SK-N-MC (cell line): ENCODE data around the gene TCP11X1.
"Not testable (repeated sequence)": the region's sequence is repeated elsewhere in the genome, so short reads cannot be mapped to it uniquely, and the experiment has no call there.

Experiments used
- DNase-seq: peaks from one replicate; pipeline ENCODE4 v3.0.0-alpha.2; 2011; ENCODE audit warnings: low read depth, low spot score
- H3K27ac ChIP-seq: fragments of 200-600 bp; sonication (generic); 2 replicates; pipeline ENCODE4 v1.5.1; 2016; ENCODE audit warnings: mixed run types
- H3K36me3 ChIP-seq: fragments of 200-600 bp; sonication (generic); 2 replicates; pipeline ENCODE4 v1.6.1; 2017; ENCODE audit warnings: antibody characterized with exemption, low read length, mixed read lengths; ENCODE audit not compliant: insufficient read depth
- H3K4me3 ChIP-seq: fragments of 200-600 bp; sonication (generic); 2 replicates; pipeline ENCODE4 v1.5.1; 2016
- H3K9ac ChIP-seq: fragments of 200-600 bp; sonication (generic); 2 replicates; pipeline ENCODE4 v1.8.0; 2017; ENCODE audit warnings: mixed run types, mixed read lengths; ENCODE audit not compliant: insufficient read length
- H3K9me3 ChIP-seq: fragments of 200-600 bp; sonication (generic); 2 replicates; pipeline ENCODE4 v1.6.1; 2017; ENCODE audit warnings: low read depth, mild to moderate bottlenecking, antibody characterized with exemption, low read length, moderate library complexity, mixed read lengths
- EZH2 ChIP-seq: fragments of 200-600 bp; sonication (generic); IDR thresholded peaks from one replicate; pipeline ENCODE4 v1.6.1; 2017; ENCODE audit warnings: antibody characterized with exemption
- FOXP2 ChIP-seq: optimal IDR thresholded peaks from 2 replicates; pipeline ENCODE3; 2011; ENCODE audit warnings: mild to moderate bottlenecking, moderate library complexity; ENCODE audit not compliant: insufficient read depth; ENCODE audit errors: extremely low read length, control extremely low read depth
- POLR2AphosphoS5 ChIP-seq: IDR thresholded peaks from 2 replicates; pipeline ENCODE4 v1.6.1; 2012; ENCODE audit warnings: mild to moderate bottlenecking, low read depth, low read length, borderline replicate concordance

TCP11X1 gene

GRCh38 chrX:102214986-102215385, at the start of gene TCP11X1:
Gene TCP11X1, plus strand, starts transcription at chrX:102215301.
- H3K4me3 ChIP-seq, H3K9me3 ChIP-seq, H3K9ac ChIP-seq, H3K27ac ChIP-seq, DNase-seq, H3K36me3 ChIP-seq: not testable (repeated sequence)

GRCh38 chrX:102185967-102186720, 29.0 kb upstream of the TCP11X1 start:
- Histone ChIP-seq H3K9me3 (no peaks in the 10 kb centered on the region), H3K9ac (no peak overlapping the region), H3K4me3 (no peak overlapping the region), H3K27ac (no peak overlapping the region), H3K36me3 (no peaks in the 10 kb centered on the region)
- no peak for DNase-seq
- TF ChIP-seq POLR2AphosphoS5 (no peak), EZH2 (no peak), FOXP2 (no peak)

GRCh38 chrX:102207940-102208339, 7.2 kb upstream of the TCP11X1 start:
- not testable (repeated sequence) for H3K27ac ChIP-seq

GRCh38 chrX:102216497-102216896, 1.4 kb downstream of the TCP11X1 start:
- not testable (repeated sequence) for H3K9me3 ChIP-seq, H3K4me3 ChIP-seq, H3K36me3 ChIP-seq, DNase-seq, H3K9ac ChIP-seq, H3K27ac ChIP-seq

More at GRCh38 chrX:102207940-102208339, 7.2 kb upstream of the TCP11X1 start:
- not testable (repeated sequence) for H3K4me3 ChIP-seq, DNase-seq, H3K9me3 ChIP-seq, H3K36me3 ChIP-seq, H3K9ac ChIP-seq

GRCh38 chrX:102235678-102236077, 20.6 kb downstream of the TCP11X1 start:
- H3K9me3 ChIP-seq, H3K27ac ChIP-seq, DNase-seq, H3K9ac ChIP-seq, H3K36me3 ChIP-seq, H3K4me3 ChIP-seq: not testable (repeated sequence)

- H3K4me3 ChIP-seq, DNase-seq, H3K9ac ChIP-seq, H3K9me3 ChIP-seq, H3K27ac ChIP-seq, H3K36me3 ChIP-seq: not testable (repeated sequence)
Measured at GRCh38 chrX:102240265-102240664, 25.2 kb downstream of the TCP11X1 start.

GRCh38 chrX:102246893-102247292, 31.8 kb downstream of the TCP11X1 start, which contains the start of gene NXF2:
Gene NXF2, plus strand, starts transcription at chrX:102247167. Its CDS starts 59,912 bp downstream, at chrX:102307079.
- not testable (repeated sequence) for H3K9ac ChIP-seq, H3K27ac ChIP-seq, H3K4me3 ChIP-seq, H3K36me3 ChIP-seq, H3K9me3 ChIP-seq, DNase-seq

GRCh38 chrX:102272231-102272630, 57.1 kb downstream of the TCP11X1 start:
- H3K9me3 ChIP-seq, DNase-seq, H3K36me3 ChIP-seq, H3K4me3 ChIP-seq, H3K9ac ChIP-seq, H3K27ac ChIP-seq: not testable (repeated sequence)
